ENCODE data around the gene ASCC1. TPM values are rescaled to one million over a fixed set of nuclear protein-coding genes. Genes with fewer than 3 reads are reported as not detected.

The ASCC1 gene
- total and polyA plus RNA-seq, 2 of the 13 experiments (the other 11 are each of a cell fraction or from before 2014, with no cell fraction given) = 21.6 to 30.1 TPM

DNA sequence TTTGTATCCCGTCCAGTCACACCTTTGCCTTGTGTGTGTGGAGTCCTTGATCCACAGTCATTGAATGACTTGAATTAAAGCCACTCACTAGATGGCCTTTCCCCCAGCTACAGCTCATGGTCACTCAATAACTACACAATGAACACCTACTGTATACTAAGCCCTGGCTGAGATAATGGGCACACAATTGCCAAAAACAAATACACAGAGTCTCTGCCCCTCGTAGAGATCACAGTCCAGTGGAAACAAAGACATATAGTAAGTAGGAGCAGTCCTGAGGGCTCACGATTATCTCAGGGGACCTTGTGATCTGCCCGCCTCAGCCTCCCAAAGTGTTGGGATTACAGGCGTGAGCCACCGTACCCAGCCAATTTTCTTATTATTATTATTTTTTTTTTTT lies 35.6 kb upstream of the ASCC1 start (continued):
- TF ChIP-seq, protein P1, sequence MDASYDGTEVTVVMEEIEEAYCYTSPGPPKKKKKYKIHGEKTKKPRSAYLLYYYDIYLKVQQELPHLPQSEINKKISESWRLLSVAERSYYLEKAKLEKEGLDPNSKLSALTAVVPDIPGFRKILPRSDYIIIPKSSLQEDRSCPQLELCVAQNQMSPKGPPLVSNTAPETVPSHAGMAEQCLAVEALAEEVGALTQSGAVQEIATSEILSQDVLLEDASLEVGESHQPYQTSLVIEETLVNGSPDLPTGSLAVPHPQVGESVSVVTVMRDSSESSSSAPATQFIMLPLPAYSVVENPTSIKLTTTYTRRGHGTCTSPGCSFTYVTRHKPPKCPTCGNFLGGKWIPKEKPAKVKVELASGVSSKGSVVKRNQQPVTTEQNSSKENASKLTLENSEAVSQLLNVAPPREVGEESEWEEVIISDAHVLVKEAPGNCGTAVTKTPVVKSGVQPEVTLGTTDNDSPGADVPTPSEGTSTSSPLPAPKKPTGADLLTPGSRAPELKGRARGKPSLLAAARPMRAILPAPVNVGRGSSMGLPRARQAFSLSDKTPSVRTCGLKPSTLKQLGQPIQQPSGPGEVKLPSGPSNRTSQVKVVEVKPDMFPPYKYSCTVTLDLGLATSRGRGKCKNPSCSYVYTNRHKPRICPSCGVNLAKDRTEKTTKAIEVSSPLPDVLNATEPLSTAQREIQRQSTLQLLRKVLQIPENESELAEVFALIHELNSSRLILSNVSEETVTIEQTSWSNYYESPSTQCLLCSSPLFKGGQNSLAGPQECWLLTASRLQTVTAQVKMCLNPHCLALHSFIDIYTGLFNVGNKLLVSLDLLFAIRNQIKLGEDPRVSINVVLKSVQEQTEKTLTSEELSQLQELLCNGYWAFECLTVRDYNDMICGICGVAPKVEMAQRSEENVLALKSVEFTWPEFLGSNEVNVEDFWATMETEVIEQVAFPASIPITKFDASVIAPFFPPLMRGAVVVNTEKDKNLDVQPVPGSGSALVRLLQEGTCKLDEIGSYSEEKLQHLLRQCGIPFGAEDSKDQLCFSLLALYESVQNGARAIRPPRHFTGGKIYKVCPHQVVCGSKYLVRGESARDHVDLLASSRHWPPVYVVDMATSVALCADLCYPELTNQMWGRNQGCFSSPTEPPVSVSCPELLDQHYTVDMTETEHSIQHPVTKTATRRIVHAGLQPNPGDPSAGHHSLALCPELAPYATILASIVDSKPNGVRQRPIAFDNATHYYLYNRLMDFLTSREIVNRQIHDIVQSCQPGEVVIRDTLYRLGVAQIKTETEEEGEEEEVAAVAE (CRISPR knock-in tag; IDR thresholded peaks at IDR 0.05; ENCODE audit: borderline replicate concordance) = no peak
- no peak for TF ChIP-seq ZKSCAN5 (CRISPR knock-in tag; IDR thresholded peaks at IDR 0.05)
- TF ChIP-seq, protein P2, sequence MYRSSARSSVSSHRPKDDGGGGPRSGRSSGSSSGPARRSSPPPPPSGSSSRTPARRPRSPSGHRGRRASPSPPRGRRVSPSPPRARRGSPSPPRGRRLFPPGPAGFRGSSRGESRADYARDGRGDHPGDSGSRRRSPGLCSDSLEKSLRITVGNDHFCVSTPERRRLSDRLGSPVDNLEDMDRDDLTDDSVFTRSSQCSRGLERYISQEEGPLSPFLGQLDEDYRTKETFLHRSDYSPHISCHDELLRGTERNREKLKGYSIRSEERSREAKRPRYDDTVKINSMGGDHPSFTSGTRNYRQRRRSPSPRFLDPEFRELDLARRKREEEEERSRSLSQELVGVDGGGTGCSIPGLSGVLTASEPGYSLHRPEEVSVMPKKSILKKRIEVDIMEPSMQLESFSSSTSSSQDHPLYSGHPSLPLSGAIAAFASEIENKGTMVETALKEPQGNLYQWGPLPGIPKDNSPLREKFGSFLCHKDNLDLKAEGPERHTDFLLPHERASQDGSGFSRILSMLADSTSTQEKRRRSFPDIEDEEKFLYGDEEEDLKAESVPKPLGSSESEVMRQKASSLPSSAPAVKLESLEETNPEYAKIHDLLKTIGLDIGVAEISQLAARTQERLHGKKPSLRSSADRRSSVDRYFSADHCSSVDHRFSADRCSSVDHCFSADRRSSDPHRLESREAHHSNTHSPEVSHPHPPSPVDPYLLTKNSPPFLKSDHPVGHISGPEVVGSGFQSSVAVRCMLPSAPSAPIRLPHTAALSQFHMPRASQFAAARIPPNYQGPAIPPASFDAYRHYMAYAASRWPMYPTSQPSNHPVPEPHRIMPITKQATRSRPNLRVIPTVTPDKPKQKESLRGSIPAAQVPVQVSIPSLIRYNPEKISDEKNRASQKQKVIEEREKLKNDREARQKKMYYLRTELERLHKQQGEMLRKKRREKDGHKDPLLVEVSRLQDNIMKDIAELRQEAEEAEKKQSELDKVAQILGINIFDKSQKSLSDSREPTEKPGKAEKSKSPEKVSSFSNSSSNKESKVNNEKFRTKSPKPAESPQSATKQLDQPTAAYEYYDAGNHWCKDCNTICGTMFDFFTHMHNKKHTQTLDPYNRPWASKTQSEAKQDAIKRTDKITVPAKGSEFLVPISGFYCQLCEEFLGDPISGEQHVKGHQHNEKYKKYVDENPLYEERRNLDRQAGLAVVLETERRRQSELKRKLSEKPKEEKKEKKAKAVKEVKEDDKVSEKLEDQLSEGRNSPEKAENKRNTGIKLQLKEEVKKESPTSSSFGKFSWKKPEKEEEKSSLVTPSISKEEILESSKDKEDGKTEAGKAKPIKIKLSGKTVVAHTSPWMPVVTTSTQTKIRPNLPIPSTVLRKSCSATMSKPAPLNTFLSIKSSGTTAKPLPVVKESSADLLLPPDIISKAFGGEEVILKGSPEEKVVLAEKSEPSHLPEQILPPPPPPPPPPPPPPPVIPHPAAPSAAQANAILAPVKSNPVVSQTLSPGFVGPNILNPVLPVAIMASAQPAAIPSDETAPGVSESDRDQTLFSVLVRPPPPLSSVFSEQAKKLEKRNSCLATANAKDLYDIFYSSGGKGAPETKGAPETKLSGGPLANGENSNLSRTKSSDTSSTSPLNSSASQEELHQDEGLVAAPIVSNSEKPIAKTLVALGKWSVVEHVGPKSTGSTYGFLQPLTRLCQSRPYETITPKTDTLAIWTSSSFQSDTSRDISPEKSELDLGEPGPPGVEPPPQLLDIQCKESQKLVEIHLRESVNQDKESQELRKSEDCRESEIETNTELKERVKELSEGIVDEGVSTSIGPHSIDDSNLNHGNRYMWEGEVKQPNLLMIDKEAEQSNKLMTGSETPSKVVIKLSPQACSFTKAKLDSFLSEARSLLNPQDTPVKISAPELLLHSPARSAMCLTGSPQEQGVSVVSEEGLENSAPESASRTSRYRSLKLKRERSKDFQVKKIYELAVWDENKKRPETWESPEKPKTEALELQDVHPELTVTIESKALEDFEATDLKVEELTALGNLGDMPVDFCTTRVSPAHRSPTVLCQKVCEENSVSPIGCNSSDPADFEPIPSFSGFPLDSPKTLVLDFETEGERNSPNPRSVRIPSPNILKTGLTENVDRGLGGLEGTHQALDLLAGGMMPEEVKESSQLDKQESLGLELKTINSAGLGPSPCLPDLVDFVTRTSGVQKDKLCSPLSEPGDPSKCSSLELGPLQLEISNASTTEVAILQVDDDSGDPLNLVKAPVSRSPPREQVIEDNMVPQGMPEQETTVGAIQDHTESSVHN (CRISPR knock-in tag; IDR thresholded peaks at IDR 0.05) = no peak
- no peak for TF ChIP-seq ZNF570 (CRISPR knock-in tag; IDR thresholded peaks at IDR 0.05; ENCODE audit: borderline replicate concordance)
- TF ChIP-seq ZNF20 (CRISPR knock-in tag; IDR thresholded peaks at IDR 0.05) = no peak
- TF ChIP-seq ZNF225 (CRISPR knock-in tag; IDR thresholded peaks at IDR 0.05) = no peak
- peak; percentile 29 for TF ChIP-seq ASH2L (IDR thresholded peaks at IDR 0.05; ENCODE audit: insufficient read length, low read depth, low read length)
- TF ChIP-seq TBL1XR1 (IDR thresholded peaks at IDR 0.05; ENCODE audit: borderline replicate concordance, low read length, partially characterized antibody) = no peak
- TF ChIP-seq ZBTB38 (CRISPR knock-in tag; IDR thresholded peaks at IDR 0.05) = no peak
- TF ChIP-seq CEBPB (IDR thresholded peaks at IDR 0.05; ENCODE audit: borderline replicate concordance, low read depth, low read length) = no peak
- TF ChIP-seq MTA3 (CRISPR knock-in tag; IDR thresholded peaks at IDR 0.05) = no peak
- no peak for TF ChIP-seq ZNF792 (CRISPR knock-in tag; IDR thresholded peaks at IDR 0.05)
- TF ChIP-seq, protein P3, sequence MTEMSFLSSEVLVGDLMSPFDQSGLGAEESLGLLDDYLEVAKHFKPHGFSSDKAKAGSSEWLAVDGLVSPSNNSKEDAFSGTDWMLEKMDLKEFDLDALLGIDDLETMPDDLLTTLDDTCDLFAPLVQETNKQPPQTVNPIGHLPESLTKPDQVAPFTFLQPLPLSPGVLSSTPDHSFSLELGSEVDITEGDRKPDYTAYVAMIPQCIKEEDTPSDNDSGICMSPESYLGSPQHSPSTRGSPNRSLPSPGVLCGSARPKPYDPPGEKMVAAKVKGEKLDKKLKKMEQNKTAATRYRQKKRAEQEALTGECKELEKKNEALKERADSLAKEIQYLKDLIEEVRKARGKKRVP (CRISPR knock-in tag; IDR thresholded peaks at IDR 0.05) = peak in 1 of 2 experiments; percentile 65; a peak in 1 of 4 replicates
- no peak for TF ChIP-seq SSRP1 (CRISPR knock-in tag; IDR thresholded peaks at IDR 0.05)
- TF ChIP-seq ZNF850 (CRISPR knock-in tag; conservative IDR thresholded peaks at IDR 0.05) = no peak
- TF ChIP-seq REL (CRISPR knock-in tag; conservative IDR thresholded peaks at IDR 0.05) = no peak
- no peak for TF ChIP-seq HNRNPLL (IDR thresholded peaks at IDR 0.05; ENCODE audit: low read depth, low read length, poor library complexity, severe bottlenecking)
- no peak for TF ChIP-seq KLF9 (CRISPR knock-in tag; IDR thresholded peaks at IDR 0.05; ENCODE audit: low read depth)

Measured in HepG2 (cell line).